Tibial nerve (tissue), 4 donors: ENCODE measurements around the gene ADGRG1. TPM values are rescaled to one million over a fixed set of nuclear protein-coding genes. Genes with fewer than 3 reads are reported as not detected.

Source experiments
- DNase-seq, 2 donors: peaks; one replicate each; pipeline ENCODE4 v3.0.0-alpha.2; 2019; ENCODE audit warnings: low spot score in 2 of 2
- H3K27ac ChIP-seq, 4 donors: fragments of 200-600 bp; sonication (generic) in 3 of 4; one replicate each; pipeline ENCODE4 v1.5.1; 2017 to 2019; ENCODE audit warnings: mild to moderate bottlenecking in 1 of 4
- H3K27me3 ChIP-seq, 2 donors: fragments of 200-600 bp; sonication (generic) in 1 of 2; one replicate each; pipeline versions ENCODE4 v1.5.1 to v1.6.0; 2017 to 2019
- H3K36me3 ChIP-seq, 3 donors: fragments of 200-600 bp; sonication (generic); one replicate each; pipeline ENCODE4 v1.5.1; 2018 to 2019
- H3K4me1 ChIP-seq, 4 donors: fragments of 200-600 bp; sonication (generic) in 3 of 4; one replicate each; pipeline ENCODE4 v1.5.1; 2017 to 2019
- H3K4me3 ChIP-seq, 4 donors: fragments of 200-600 bp; sonication (generic) in 3 of 4; one replicate each; pipeline ENCODE4 v1.5.1; 2017 to 2019; ENCODE audit warnings: mild to moderate bottlenecking in 1 of 4, moderate library complexity in 1 of 4
- H3K9me3 ChIP-seq, 4 donors: fragments of 200-600 bp; sonication (generic) in 3 of 4; one replicate each; pipeline ENCODE4 v1.5.1; 2017 to 2019
- EP300 ChIP-seq, 2 donors: sonication (generic); formaldehyde crosslinking; IDR thresholded peaks; one replicate each; pipeline ENCODE4 v1.6.1; 2017; ENCODE audit warnings: antibody characterized with exemption in 2 of 2, mild to moderate bottlenecking in 1 of 2
- POLR2A ChIP-seq, 2 donors: fragments of 450-650 bp; IDR thresholded peaks; one replicate each; pipeline ENCODE4 v1.6.1; 2017; ENCODE audit warnings: antibody characterized with exemption in 2 of 2, mild to moderate bottlenecking in 2 of 2, moderate library complexity in 2 of 2
- WGBS, 2 donors: methylation state at CpG; one replicate each; pipeline ENCODE4 v1.1.5; 2018; 5-methylcytosine and 5-hydroxymethylcytosine counted together
- total RNA-seq, 4 donors: library from RNA; depleted of rRNA; stranded (reverse); fragments of >200 nt; gene quantifications; one replicate each; pipeline ENCODE4 v1.1.0, GENCODE V29; 2016
- TF ChIP-seq, protein P1 (sequence below), 5 experiments: fragments of 200-600 bp in 3 of 5; fragments of 450-650 bp in 2 of 5; sonication (generic) in 3 of 5; IDR thresholded peaks; one replicate each; pipeline ENCODE4 v1.5.1; 2016 to 2019; ENCODE audit warnings: antibody characterized with exemption in 5 of 5, mild to moderate bottlenecking in 3 of 5, moderate library complexity in 2 of 5

ADGRG1 gene
- total RNA-seq, 4 donors from 2014 or later, result 9.0 to 59.4 (median 41.8) TPM

DNA sequence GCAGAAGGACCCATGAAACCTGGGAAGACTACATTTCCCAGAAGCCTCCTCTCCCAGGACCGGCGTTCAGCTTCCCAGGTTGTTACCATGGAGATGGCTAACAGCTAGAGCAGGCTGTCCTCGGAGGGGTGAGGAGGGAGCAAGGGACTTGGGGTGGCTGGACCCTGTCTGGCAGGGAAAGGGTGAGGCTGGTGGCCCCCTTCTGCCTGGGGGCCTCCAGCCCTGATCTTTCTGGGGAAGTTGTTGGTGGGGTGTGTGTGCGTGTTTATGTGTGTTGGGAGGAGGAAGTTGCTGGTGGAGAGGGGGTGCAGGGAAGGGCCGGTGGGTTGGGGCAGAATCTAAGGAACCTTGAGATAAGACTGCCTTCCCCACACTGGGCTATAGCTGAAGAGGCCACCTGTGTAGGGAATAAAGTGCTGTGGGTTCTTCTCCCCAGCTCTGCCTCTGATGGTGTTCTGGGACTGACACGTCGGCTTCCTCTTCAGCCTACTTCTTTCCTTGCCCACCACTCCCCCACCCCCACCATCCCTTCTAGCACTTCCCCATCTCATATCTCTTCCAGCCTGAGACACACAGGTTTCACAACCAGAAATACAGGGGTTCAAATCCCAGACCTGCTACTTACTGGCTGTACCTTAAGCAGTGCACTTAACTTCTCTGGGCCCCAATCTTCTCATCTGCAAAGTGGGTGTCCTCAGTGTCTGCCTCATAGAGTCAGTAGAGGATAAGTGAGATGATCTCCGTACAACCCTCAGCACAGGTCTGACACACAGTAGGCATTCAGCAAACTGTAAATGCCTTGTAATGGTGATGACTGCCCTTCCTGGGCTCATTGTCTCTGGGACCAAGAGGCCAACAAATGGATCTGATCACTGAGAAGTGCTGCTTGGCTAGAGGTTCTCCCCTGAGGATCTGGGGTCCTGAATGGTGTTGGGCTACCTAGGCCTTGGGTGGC, 66.6 kb downstream of the ADGRG1 start, which contains the start of gene DRC7:
DRC7 (plus strand) TSS at position 82 of the 955 bp plus-strand sequence. CDS start 3,144 bp downstream, outside the sequence.
- 27 to 29% methylated on average over 8 of the region's 8 CpGs for whole genome bisulfite sequencing, 2 donors
- H3K4me1 ChIP-seq, result peaks cover 0 to 5% (median 0%) of the 10 kb centered on the region in 4 donors
- no peaks in the 10 kb centered on the region for H3K27me3 ChIP-seq
- no peaks in the 10 kb centered on the region for H3K36me3 ChIP-seq
- no peak for TF ChIP-seq POLR2A (IDR thresholded peaks at IDR 0.05)
- TF ChIP-seq EP300 (IDR thresholded peaks at IDR 0.05), result no peak
- TF ChIP-seq, protein P1, sequence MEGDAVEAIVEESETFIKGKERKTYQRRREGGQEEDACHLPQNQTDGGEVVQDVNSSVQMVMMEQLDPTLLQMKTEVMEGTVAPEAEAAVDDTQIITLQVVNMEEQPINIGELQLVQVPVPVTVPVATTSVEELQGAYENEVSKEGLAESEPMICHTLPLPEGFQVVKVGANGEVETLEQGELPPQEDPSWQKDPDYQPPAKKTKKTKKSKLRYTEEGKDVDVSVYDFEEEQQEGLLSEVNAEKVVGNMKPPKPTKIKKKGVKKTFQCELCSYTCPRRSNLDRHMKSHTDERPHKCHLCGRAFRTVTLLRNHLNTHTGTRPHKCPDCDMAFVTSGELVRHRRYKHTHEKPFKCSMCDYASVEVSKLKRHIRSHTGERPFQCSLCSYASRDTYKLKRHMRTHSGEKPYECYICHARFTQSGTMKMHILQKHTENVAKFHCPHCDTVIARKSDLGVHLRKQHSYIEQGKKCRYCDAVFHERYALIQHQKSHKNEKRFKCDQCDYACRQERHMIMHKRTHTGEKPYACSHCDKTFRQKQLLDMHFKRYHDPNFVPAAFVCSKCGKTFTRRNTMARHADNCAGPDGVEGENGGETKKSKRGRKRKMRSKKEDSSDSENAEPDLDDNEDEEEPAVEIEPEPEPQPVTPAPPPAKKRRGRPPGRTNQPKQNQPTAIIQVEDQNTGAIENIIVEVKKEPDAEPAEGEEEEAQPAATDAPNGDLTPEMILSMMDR (IDR thresholded peaks at IDR 0.05), result no peak
- no peak for DNase-seq
- H3K4me3 ChIP-seq, result peak within 1 kb of the TSS in 1 of 4 donors; percentile 36
- H3K27ac ChIP-seq, result no peak within 1 kb of the TSS
- no peaks in the 10 kb centered on the region for H3K9me3 ChIP-seq

DNA sequence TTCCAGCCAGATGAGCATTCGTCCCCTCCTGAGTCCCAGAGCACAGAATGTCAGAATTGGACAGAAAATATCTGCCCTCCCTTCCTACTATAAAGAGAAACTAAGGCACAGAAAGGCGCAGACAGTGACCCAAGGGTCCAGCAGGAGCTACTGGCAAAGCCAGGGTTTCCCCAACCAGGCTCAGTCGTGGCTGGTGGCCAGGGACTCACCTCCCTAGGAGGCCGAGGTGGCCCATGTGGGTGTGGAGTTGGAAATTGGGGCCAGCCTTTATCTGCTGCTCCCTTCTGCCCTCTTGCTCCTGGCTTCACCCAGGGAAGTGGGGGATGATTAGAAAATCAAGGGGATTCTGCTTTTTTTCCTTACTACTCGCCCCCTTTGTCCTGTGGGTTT, 67.2 kb downstream of the ADGRG1 start:
- no peak for DNase-seq
- Histone ChIP-seq H3K4me3 (no peak overlapping the region), H3K27ac (no peak overlapping the region), H3K4me1 (peaks cover 0 to 5% (median 0%) of the 10 kb centered on the region in 4 donors), H3K27me3 (no peaks in the 10 kb centered on the region), H3K9me3 (no peaks in the 10 kb centered on the region), H3K36me3 (no peaks in the 10 kb centered on the region)
- 67 to 76% methylated on average over 5 of the region's 5 CpGs for WGBS, 2 donors
- TF ChIP-seq, protein P1 (IDR thresholded peaks at IDR 0.05), result no peak
- TF ChIP-seq EP300 (IDR thresholded peaks at IDR 0.05) (no peak), POLR2A (IDR thresholded peaks at IDR 0.05) (no peak)

DNA sequence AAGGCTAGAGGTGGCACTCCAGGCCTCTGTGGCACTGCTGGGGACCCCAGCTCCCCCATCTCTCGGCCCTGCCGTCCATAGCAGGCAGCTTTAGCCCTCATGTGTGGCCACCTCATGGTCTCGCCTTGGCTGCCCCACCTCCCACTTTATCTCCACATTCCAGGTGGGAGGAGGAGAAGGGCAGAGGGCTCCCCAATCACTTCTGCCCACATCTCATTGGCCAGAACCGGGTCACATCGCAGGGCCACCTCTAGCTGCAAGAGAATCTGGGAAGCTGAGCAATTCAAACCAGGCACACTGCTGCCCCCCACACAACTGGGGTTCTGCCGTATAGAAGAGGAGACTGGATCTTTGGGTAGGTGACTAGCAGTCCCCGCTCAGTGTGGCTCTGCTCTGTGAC, 67.8 kb downstream of the ADGRG1 start:
- WGBS, 2 donors, result 82 to 83% methylated on average over 7 of the region's 7 CpGs
- DNase-seq, result no peak
- no peak overlapping the region for H3K4me3 ChIP-seq

DNA sequence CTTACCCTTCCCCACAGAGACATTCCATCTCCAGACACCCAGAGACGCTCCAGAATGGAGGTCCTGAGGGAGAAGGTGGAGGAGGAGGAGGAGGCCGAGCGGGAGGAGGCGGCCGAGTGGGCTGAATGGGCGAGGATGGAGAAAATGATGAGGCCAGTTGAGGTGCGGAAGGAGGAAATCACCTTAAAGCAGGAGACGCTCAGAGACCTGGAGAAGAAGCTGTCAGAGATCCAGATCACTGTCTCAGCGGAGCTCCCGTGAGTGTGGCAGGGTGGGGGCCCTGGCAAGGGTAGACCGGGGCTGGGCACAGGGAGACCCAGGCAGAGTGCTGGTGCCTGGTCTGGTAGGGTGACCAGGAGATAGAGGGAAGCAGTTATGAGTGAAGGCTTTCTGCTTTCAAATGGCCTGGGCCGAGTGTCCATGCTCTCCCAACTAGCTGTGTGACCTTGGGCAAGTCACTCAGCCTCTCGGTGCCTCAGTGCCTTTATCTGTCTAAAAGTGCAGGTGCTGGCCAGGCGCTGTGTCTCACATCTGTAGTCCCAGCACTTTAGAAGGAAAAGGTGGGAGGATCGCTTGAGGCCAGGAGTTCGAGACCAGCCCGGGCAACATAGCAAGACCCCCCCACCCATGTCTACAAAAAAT, 69.6 kb downstream of the ADGRG1 start:
- Histone ChIP-seq H3K27me3 (no peaks in the 10 kb centered on the region), H3K4me3 (no peak overlapping the region), H3K27ac (no peak overlapping the region), H3K4me1 (peaks cover 0 to 5% (median 0%) of the 10 kb centered on the region in 4 donors), H3K36me3 (no peaks in the 10 kb centered on the region), H3K9me3 (no peaks in the 10 kb centered on the region)
- WGBS, 2 donors, result 85 to 89% methylated on average over 17 of the region's 17 CpGs
- DNase-seq, result no peak
- TF ChIP-seq POLR2A (IDR thresholded peaks at IDR 0.05), result no peak
- TF ChIP-seq, protein P1 (IDR thresholded peaks at IDR 0.05), result no peak
- TF ChIP-seq EP300 (IDR thresholded peaks at IDR 0.05), result no peak

More for the DNA sequence above, 67.8 kb downstream of the ADGRG1 start:
- H3K36me3 ChIP-seq, result no peaks in the 10 kb centered on the region
- H3K4me1 ChIP-seq, result peaks cover 0 to 5% (median 0%) of the 10 kb centered on the region in 4 donors
- no peaks in the 10 kb centered on the region for H3K9me3 ChIP-seq
- no peaks in the 10 kb centered on the region for H3K27me3 ChIP-seq
- H3K27ac ChIP-seq, result no peak overlapping the region
- TF ChIP-seq, protein P1 (IDR thresholded peaks at IDR 0.05), result no peak
- TF ChIP-seq EP300 (IDR thresholded peaks at IDR 0.05), result no peak
- TF ChIP-seq POLR2A (IDR thresholded peaks at IDR 0.05), result no peak
